ENCODE data around the gene LAMA3. TPM values are rescaled to one million over a fixed set of nuclear protein-coding genes. Genes with fewer than 3 reads are reported as not detected.

The LAMA3 gene
- total and polyA plus RNA-seq, 2 donors from 2014 or later = 4.4 to 66.0 TPM

GRCh38 chr18:23934863-23935262, 245.6 kb downstream of the LAMA3 start:
- intact Hi-C loops (cut with DNase I) = no loop called here
- no peaks in the 10 kb centered on the region for H3K9me3 ChIP-seq (ENCODE audit: control insufficient read depth in 2 of 3, insufficient read depth in 1 of 3, low read length in 3 of 3)
- TF ChIP-seq CTCF (IDR thresholded peaks at IDR 0.05; ENCODE audit: borderline replicate concordance, extremely low read depth, insufficient read depth) = no peak
- no peaks in the 10 kb centered on the region for H3K27me3 ChIP-seq (ENCODE audit: control insufficient read depth, insufficient read depth, low read length)
- no peak overlapping the region for H3K4me3 ChIP-seq (ENCODE audit: low read length in 3 of 3)
- no peaks in the 10 kb centered on the region for H3K36me3 ChIP-seq (ENCODE audit: control insufficient read depth in 2 of 3, insufficient read depth in 3 of 3, low read length in 3 of 3)
- FAIRE-seq (no peak), DNase-seq (no peak)
- no peak overlapping the region for H3K27ac ChIP-seq (ENCODE audit: low read depth in 2 of 2, low read length in 2 of 2)
- peaks cover 0 to 13% (median 9%) of the 10 kb centered on the region in 3 donors for H3K4me1 ChIP-seq (ENCODE audit: control insufficient read depth in 2 of 3, insufficient read depth in 2 of 3, low read depth in 1 of 3, low read length in 3 of 3)
- no peak overlapping the region for H3K9ac ChIP-seq (ENCODE audit: low read length in 3 of 3)

DNA sequence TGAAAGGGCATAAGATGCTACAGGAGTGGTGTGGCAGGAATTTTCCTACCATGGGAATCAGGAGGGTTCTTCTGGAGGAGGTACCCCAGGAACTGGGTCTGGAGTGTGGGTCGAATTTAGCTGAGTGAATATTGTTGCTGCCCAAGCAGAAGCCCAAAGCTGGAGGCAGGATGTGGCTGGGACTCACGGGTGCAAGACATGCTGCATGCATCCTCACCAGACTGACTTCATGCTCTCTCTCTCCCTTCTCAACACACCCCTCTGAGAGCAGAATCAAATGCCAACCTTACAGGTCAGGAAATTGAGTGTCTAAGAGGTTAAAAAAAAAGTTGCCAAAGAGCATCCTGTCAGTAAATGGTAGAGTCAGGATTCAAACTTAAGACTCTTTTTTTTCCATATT, 246.6 kb downstream of the LAMA3 start:
- DNase-seq (no peak), FAIRE-seq (no peak)
- Histone ChIP-seq H3K27me3 (ENCODE audit: control insufficient read depth, insufficient read depth, low read length) (no peaks in the 10 kb centered on the region), H3K9ac (ENCODE audit: low read length in 3 of 3) (no peak overlapping the region), H3K36me3 (ENCODE audit: control insufficient read depth in 2 of 3, insufficient read depth in 3 of 3, low read length in 3 of 3) (no peaks in the 10 kb centered on the region), H3K4me3 (ENCODE audit: low read length in 3 of 3) (no peak overlapping the region), H3K4me1 (ENCODE audit: control insufficient read depth in 2 of 3, insufficient read depth in 2 of 3, low read depth in 1 of 3, low read length in 3 of 3) (peaks cover 0 to 13% (median 9%) of the 10 kb centered on the region in 3 donors), H3K9me3 (ENCODE audit: control insufficient read depth in 2 of 3, insufficient read depth in 1 of 3, low read length in 3 of 3) (no peaks in the 10 kb centered on the region), H3K27ac (ENCODE audit: low read depth in 2 of 2, low read length in 2 of 2) (no peak overlapping the region)
- intact Hi-C loops (cut with DNase I) = no loop called here
- TF ChIP-seq CTCF (IDR thresholded peaks at IDR 0.05; ENCODE audit: borderline replicate concordance, extremely low read depth, insufficient read depth) = no peak

DNA sequence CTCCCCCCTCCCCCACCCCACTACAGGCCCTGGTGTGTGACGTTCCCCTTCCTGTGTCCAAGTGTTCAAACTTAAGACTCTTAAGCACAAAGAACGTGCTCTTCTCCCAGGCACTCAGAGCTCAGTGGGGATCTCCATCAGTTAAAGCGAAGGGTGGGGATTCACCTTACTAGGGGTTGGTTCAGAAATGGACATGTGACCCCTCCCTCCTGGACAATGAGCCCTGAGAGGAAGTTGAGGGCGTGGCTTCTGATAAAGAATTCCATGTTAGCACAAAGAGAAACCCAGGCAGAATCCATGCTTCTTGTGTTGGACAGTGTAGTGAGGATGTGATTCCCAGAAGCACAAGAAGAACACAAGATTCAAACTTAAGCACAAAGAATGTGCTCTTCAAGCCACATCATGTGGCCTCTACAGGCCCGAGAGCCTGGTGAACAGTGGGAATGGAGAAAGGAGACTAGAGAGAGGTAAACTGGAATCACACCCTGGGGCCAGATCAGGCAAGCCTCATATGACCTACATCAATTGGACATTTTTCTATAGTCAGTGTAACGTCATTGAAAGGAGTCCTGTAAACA, 247.2 kb downstream of the LAMA3 start:
- Histone ChIP-seq H3K4me1 (ENCODE audit: control insufficient read depth in 2 of 3, insufficient read depth in 2 of 3, low read depth in 1 of 3, low read length in 3 of 3) (peaks cover 0 to 13% (median 9%) of the 10 kb centered on the region in 3 donors), H3K4me3 (ENCODE audit: low read length in 3 of 3) (no peak overlapping the region), H3K27me3 (ENCODE audit: control insufficient read depth, insufficient read depth, low read length) (no peaks in the 10 kb centered on the region), H3K9ac (ENCODE audit: low read length in 3 of 3) (no peak overlapping the region), H3K27ac (ENCODE audit: low read depth in 2 of 2, low read length in 2 of 2) (no peak overlapping the region), H3K9me3 (ENCODE audit: control insufficient read depth in 2 of 3, insufficient read depth in 1 of 3, low read length in 3 of 3) (no peaks in the 10 kb centered on the region), H3K36me3 (ENCODE audit: control insufficient read depth in 2 of 3, insufficient read depth in 3 of 3, low read length in 3 of 3) (no peaks in the 10 kb centered on the region)
- FAIRE-seq (no peak), DNase-seq (no peak)
- intact Hi-C loops (cut with DNase I) = no loop called here
- no peak for TF ChIP-seq CTCF (IDR thresholded peaks at IDR 0.05; ENCODE audit: borderline replicate concordance, extremely low read depth, insufficient read depth)
